ELF-1 (cell line): Measurements from ENCODE around the gene TCERG1L.

Experiments used
- DNase-seq: peaks from one replicate; pipeline ENCODE4 v3.0.0-alpha.2; 2016; ENCODE audit warnings: low read depth, low spot score

The TCERG1L gene

GRCh38 chr10:131126321-131127137 lies 185.0 kb downstream of the TCERG1L start:
- DNase-seq = peak; percentile 53

GRCh38 chr10:131125511-131126225 lies 185.9 kb downstream of the TCERG1L start:
- no peak for DNase-seq

GRCh38 chr10:131124945-131125344 lies 186.6 kb downstream of the TCERG1L start:
- no peak for DNase-seq

GRCh38 chr10:131123496-131123895 lies 188.0 kb downstream of the TCERG1L start:
- DNase-seq = no peak

GRCh38 chr10:131121511-131122035 lies 189.9 kb downstream of the TCERG1L start:
- no peak for DNase-seq

- DNase-seq = no peak
Observed at GRCh38 chr10:131119626-131120355, 191.7 kb downstream of the TCERG1L start.

- no peak for DNase-seq
Observed at GRCh38 chr10:131117416-131118212, 193.9 kb downstream of the TCERG1L start.

- no peak for DNase-seq
Observed at GRCh38 chr10:131116991-131117375, 194.5 kb downstream of the TCERG1L start.

- DNase-seq = no peak
Observed at GRCh38 chr10:131116216-131116990, 195.1 kb downstream of the TCERG1L start.

GRCh38 chr10:131115801-131116200 lies 195.7 kb downstream of the TCERG1L start:
- DNase-seq = no peak

- DNase-seq = peak; percentile 48
Observed at GRCh38 chr10:131115321-131115720, 196.2 kb downstream of the TCERG1L start.

- no peak for DNase-seq
Observed at GRCh38 chr10:131114846-131115245, 196.7 kb downstream of the TCERG1L start.

GRCh38 chr10:131113709-131114291 lies 197.7 kb downstream of the TCERG1L start:
- DNase-seq = no peak

GRCh38 chr10:131113165-131113564 lies 198.4 kb downstream of the TCERG1L start:
- no peak for DNase-seq

GRCh38 chr10:131112691-131113090 lies 198.8 kb downstream of the TCERG1L start:
- no peak for DNase-seq

- DNase-seq = no peak
Observed at GRCh38 chr10:131111471-131112080, 199.9 kb downstream of the TCERG1L start.

- DNase-seq = no peak
Observed at GRCh38 chr10:131111007-131111406, 200.5 kb downstream of the TCERG1L start.

GRCh38 chr10:131110241-131110783 lies 201.2 kb downstream of the TCERG1L start:
- no peak for DNase-seq

- no peak for DNase-seq
Observed at GRCh38 chr10:131109726-131110125, 201.8 kb downstream of the TCERG1L start.
